GM18861 (cell line): ENCODE data around the gene TUBA8.

Source experiments
- ATAC-seq: cut with Tn5 transposase; IDR thresholded peaks from one replicate; pipeline ENCODE4 v1.9.1; 2021; ENCODE audit not compliant: unreplicated experiment

Gene TUBA8

DNA sequence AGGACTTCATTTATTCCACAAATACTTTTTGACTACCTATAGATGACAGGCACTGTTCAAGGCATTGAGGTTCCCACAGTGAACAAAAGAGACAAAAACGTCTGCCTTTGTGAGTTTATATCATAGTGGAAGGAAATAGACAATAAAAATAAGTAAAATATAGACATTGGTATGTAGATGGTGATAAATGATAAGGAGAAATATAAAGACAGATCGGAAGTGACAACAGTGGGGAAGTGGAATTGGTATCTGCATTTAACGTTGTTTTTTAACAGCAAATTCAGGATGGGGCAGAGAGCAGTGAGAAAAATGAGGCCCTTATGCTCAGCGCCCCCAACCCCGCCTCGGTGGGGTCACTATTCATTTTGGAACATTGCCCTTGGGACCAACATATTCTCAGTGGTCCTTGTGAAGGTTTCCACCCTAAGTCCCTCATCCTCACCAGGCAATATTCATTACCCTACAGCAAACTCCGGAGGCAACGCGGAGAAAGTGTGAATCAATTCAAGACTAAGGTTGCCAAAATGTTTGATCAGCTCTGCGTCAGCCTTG, 33.4 kb upstream of the TUBA8 start:
- peak; percentile 3 for ATAC-seq

DNA sequence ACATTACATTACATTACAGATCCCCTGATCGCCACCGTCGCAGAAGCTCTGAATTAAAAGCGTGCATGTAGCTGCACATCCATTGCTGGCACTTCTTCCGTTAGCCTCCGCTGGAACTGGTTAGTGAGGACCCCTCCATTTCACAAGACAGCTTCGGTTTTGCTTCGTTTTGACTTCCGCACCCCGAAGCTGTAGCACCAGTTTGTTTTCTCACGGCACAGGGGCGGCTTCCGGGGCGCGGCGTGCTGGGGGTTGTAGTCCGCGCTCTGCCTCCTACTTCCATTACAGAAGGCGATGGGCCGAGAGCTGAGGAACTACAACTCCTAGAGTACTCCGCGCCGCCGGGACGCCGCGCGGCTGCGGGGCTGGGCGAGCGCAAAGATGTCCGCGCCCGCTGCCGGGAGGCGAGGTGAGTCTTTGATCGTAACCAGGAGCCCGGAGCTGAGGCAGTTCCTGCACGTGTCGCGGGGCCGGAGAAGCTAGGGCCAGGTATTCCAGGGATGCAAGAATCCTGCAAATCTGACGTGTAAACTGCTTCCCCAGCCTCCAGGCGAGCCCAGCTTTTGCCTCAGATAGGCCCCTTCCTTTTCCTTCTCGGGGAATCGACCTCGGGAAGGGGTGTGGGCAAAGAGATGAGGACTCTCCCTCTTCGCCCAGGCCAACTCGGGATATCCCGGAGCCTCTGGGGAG, 32.8 kb upstream of the TUBA8 start, which contains the start of gene PEX26:
TSS of gene PEX26 (plus strand) at position 352 of the 690 bp plus-strand sequence. CDS start 387 bp downstream, outside the sequence.
- peak; percentile 84 for ATAC-seq

DNA sequence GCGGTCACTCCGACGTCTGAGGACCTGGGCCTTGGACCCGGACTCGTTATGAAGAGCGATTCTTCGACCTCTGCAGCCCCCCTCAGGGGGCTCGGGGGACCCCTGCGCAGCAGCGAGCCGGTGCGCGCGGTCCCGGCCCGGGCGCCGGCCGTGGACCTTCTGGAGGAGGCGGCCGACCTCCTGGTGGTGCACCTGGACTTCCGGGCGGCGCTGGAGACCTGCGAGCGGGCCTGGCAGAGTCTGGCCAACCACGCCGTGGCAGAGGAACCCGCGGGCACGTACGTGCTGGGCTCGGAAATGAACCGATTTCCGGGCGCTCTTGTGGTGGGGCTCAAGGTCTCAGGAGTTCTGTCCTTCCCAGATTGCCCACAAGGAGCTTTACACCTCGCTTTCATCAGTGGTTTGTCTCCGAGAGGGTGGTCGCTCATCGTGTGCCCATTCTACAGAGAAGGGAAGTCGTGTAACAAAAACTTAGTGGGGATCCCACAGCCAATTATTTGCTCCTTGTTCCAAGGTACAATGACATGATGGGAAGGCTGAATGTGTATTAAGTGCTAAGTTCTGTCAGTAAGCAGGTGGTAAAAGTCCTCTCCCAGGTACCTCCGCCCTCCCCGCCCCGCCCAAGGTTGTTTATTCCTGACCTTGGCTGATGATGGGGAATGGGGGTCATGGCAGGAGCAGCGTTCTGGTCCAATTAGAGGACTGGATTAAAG, 32.1 kb upstream of the TUBA8 start:
- ATAC-seq = peak; percentile 19

DNA sequence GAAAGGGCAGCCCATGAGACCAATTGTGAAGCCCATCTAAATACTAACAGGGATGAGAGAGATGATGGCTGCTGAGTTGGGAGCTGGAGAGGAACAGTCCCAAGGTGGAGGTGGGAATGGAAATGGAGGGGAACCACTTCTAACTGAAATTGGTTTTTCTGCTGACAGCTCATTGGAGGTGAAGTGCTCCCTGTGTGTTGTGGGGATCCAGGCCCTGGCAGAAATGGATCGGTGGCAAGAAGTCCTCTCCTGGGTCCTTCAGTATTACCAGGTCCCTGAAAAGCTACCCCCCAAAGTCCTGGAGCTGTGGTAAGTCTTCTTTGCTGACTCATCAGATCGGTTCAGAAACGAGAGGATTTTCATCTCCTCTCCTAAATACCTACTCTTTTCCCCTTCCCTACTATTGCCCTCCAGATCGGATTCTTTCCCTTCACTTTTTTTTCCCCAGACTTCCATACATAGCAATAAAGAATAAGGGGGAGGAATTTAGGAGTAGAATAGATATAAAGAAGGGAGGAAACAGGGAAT, 30.8 kb upstream of the TUBA8 start:
- ATAC-seq = no peak

DNA sequence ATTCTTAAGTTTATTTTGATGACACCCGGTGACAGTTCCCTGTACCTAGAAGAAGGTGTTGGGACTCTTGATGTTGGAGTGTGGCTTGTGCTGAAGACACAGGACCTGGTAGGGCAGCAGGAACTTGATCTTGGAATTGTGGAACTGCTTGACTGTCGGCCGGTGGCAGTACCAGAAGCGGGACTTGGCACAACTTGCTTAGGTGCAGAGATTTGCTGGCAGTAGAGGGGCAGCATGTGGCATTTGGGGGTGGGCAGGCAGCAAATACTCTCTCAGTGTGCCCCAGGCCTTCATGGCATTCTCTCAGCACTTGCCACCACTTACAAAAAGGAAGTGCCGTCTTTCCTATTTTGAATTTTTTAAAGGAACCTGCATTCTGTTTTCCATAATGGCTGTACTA, 29.2 kb upstream of the TUBA8 start:
- ATAC-seq = no peak

DNA sequence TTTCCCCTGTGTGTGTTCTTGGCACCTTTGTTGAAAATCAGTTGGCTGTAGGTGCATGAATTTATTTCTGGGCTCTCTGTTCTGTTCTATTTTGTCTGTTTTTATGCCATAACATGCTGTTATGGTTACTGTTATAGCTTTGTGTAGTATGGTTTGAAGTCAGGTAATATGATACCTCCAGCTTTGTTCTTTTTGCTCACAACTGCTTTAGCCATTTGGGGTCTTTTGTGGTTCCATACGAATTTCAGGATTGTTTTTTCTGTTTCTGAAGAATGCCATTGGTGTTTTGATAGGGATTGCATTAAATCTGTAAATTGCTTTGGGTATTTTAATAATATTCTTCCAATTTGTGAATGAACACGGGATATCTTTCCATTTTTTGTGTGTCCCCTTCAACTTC, 28.1 kb upstream of the TUBA8 start:
- no peak for ATAC-seq

DNA sequence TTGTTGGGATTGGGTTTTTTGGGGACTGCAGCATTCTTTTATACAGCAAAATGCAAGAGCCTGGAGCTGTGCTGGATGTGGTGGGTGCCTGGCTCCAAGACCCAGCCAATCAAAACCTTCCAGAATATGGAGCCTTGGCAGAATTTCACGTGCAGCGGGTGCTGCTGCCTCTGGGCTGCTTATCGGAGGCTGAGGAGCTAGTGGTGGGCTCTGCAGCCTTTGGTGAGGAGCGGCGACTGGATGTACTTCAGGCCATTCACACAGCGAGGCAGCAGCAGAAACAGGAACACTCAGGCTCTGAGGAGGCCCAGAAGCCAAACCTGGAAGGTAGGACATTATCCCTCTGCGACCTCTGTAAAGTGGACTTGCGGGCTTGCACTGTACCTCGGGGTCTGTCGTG, 27.2 kb upstream of the TUBA8 start:
- ATAC-seq = no peak

DNA sequence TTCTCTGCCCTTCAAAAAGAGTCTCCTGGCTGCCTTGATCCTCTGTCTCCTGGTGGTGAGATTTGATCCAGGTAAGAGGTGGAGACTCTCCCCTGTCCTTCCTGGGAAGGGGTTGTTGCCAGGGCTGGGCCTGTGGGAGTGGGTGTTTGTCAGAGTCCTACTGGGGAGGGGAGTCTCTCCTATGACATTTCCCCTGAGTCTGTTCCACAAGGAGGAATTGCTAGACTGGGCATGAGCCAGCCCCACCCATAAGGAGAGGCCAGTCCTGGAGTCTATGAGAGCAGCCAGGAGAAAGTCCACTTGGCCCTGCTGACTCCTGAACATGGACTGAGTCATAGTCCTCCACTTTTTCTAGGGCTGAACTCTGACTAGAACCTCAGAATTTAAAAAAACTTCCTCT, 25.4 kb upstream of the TUBA8 start:
- no peak for ATAC-seq

DNA sequence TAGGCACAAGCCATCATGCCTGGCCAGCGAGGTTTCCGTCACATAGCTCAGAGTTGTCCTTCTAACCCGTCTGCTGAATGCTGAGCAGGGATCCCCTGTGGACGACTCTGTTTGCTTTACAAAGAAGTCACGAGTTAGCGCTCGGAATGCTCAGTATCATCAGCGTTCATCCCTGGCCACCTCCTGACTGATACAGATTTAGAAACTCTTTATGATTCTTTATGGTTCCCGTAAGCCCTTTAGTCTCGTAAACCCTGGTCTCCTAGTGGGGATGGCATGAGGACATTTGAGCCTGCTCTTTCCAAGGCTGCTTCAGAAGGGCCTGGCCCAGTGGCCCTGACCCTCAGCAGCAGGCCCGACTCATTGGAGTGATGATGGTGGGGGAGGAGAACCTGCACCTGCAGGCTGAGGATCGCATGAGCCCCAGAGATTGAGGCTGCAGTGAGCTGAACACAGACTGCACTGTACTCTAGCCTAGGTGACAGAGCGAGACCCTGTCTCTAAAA, 23.2 kb upstream of the TUBA8 start:
- ATAC-seq = no peak

DNA sequence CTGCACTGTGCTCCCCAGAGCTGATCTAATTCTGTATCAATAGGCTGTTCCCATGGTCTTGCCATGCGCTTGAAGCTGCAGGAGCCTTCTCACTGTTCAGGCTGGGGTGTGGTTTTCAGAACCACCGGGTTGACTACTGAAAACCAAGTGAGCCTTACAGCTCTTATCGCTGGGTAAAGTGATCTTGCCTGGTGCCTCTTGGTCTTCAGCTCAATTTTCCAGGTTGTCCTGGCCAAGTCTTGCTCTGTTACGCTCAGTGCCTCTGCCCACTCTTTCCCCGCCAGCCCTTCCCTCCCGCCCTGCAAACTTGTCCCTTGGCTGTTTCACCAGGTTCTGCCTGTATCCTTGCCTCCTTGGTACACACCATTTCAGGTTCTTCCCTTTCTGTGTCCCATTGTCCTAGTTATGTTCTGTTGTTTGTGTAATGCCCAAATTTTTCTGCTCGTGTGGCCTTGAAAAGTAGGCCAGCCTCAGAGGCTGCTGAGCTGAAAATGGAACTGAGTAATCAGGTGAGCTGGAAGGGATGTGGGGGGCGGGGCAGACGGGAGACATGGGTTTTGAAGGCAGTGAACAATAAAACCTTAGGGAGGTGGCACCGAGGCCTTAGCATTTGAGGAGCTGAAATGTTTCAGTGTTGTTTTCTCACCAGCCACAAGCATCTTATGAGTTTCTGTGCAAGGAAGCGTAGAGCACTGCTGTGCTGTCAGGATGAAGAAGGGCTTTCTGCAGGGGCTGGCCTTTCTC, 21.6 kb upstream of the TUBA8 start:
- ATAC-seq = no peak

DNA sequence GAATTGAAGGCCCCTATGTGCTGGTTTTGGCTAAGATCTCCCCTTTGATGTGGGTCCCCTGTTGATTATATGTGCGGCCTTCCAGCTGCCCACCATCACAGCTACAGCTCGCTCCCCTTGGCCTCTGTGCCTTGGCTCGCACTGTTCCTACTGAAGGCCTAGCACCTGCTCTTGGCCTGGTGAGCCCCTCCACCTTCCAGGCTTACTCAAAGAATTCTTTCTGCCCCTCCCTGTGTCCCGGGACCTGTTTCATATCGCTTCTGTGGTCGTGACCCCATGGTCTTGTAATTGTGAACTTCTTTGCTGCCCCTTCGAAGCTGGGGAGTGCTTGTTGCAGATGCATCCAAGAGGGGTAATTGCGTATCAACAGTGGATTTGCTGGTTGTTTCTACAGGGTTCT, 20.3 kb upstream of the TUBA8 start:
- no peak for ATAC-seq

DNA sequence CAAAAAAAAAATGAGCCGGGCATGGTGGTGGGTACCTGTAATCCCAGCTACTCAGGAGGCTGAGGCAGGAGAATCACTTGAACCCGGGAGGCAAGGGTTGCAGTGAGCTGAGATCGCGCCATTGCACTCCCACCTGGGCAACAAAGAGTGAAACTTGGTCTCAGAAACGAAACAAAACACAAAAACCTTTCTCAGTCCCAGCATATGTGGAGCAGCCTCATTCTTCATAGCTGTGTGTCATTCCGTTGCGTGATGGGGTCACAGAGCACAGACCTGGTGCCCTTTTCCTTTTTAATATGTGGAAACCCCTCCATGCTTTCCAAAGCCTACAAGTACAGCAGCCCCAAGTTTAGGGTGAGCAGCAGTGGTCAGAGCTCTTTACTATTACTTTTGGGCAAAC, 19.1 kb upstream of the TUBA8 start:
- no peak for ATAC-seq

DNA sequence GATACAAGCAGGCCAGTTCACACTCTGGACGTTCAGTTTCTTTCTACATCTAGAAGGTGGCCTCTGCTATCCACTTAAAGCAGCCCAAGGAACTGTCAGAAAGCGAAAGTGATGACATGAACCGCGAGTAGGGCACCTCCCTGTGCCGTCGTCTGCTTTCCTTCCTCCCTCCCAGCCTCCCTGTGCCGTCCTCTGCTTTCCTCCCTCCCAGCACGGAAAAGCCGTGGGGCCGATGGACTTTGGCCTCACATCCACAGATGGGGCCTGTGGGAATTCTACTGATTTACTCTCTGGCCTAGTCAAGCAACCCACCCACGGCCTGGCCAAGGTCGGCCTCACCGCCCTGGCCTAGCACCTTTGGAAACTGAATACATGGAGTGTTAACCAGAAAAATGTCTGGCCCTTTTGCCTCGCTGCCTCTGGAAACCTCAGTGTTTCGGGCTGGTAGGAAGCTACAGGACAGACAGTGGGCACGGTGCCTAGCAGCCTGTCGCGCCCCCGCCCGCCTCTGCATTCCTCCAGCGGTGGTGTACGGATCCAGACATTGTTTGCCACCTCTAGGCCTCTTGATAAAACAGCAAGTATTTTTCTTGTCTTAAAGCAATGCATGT, 18.6 kb upstream of the TUBA8 start:
- no peak for ATAC-seq

DNA sequence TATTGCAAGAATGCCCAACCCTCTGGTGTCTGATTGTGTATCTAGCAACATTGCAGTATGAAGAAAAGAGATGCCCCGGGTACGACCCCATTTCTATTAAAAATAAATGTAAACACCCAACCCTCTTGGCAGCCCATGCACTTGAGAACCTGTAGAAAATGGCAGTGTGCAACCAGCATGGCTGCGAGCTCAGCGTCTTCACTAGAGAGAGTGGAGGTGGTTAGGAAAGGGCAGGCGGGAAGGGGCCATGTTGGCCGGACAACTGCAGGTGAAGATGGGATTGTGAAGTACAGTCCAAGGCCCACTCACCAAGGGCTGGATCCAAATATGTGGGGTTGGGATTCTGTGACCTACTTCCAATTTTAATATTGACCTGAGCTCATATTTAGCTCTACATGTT, 16.9 kb upstream of the TUBA8 start:
- no peak for ATAC-seq

DNA sequence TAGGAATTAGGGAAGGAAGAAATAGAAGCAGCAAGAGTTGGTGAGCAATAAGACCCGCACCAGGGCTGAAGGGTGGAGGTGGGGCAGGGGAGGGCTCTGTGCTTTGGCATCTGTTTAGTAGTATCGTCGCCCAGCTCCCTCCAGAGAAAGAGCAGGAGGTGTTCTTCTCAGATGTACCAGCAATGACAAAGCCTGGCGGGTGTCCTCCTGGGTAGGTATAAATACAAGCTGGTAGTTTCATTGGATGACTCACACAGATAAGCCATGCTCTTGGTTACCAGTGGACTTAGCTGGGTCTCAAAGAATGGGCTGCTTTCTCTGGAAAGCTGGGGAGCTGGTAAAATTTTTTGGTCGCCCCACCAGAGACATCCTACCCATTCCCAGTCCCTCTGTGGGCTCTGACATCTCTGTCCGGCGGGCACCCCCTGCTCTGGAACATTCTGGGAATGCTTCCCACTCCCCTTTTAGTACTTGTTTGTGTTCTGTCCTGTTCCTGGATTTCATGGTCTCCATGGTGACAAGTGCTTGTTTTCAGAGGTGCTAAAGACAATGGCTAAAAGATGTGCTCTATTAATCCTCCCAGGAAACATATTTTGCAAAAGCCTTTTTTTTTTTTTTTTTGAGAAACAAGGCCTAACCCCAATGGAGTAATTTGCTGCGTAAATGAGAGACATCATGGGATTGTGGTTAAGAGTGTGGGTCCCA, 15.4 kb upstream of the TUBA8 start:
- no peak for ATAC-seq

DNA sequence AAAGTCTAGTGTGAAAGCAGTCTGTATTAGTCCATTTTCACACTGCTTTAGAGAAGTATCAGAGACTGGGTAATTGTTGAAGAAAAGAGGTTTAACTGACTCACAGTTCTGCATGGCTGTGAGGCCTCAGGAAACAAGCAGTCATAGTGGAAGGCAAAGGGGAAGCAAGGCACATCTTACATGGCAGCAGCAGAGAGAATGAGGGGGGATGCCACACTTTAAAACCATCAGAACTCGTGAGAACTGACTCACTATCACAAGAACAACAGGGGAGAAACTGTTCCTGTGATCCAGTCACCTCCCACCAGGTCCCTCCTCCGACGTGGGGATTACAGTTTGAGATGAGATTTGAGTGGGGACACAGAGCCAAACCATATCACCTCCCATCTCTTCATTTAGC, 13.8 kb upstream of the TUBA8 start:
- no peak for ATAC-seq

DNA sequence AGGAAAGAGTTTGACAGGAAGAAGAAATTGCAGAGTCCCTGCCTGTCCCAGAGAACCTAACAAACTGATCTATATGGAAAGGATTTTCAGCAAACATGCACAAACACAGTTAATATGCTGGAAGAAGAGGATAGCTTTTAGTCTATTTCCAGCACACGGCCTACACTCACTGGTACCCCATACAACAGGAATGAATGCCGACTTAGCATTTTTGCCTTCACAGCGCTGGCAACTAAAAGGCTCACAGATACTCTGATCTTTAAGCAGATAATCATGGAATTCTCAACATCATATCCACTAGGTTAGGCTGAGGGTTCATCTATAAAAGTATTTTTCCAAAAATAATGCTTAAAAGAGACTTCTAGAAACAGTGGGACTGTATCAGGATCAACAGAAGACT, 9.8 kb upstream of the TUBA8 start:
- ATAC-seq = no peak

DNA sequence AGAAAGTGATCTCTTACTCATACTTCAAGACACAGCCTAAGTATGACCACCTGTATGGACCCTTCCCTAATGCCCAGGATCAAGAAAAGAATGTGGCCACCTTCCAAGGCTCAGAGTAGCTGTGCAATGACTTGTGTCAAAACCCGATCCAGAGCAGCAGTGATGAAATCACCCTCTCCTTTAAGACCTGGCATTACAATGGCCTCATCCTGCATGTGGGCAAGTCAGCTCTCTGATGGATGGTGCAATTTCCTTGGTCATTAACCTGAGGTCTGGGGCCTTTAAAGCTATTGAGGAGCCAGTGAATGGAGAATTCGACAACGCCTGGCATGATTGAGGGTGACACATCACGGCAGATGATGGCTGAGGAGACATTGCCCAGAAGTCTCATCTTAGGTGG, 9.1 kb upstream of the TUBA8 start:
- ATAC-seq = no peak

DNA sequence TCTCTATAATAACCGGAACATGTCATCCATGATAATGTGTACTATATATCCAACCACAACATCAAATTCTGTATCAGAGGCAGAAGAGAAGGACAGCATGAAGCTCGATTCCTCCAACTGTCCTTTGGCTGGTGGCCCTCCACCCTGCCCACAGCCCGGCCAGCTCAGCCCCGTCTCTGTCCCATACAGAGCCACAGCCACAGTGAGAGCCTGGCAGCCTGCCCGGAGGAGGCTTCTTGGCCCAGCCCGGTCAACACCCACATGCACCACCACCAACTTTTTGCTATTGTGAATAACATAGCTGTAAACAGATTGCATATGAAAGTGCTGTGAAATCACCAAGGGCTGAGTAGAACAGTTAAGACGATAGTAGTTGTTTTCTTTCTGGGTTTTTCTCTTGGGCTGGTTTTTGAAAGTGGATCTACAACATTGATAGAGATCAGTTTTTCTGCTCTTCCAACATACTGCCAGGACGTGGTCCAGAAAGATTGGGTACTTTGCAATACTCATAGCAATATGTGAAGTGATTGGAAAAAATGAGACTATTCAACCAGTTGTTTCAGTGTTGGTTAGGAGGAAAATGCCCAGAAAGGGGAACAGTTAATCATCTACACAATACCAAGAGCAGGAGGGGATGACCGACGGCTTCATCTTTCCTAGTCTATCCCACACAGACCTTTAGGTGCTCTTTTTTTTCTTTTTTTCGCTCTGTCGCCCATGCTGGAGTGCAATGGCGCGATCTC, 6.9 kb upstream of the TUBA8 start:
- peak; percentile 38 for ATAC-seq

DNA sequence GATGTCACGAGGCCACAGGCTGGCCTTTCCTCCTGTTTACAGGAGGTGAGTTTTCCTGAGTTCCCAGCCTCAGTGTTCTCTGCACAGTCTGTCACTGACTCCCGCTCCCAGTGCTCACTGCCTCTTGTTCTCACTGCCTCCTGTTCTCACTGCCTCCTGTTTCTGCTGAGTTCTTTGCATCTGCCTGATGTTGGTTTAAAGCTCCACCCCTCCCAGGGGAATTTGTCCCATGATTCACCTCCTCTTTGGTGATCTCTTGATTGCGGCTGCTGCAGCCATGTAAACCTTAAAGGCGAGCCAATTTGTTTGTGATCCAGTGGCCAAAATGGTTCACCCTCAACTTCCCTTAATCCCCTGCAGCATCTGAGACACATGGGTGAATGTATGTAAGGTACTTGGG, 6.0 kb upstream of the TUBA8 start:
- ATAC-seq = no peak
